Muscle layer of colon (tissue), 2 donors: ENCODE data around the gene COG8.

Source experiments
- H3K27ac ChIP-seq: one replicate; pipeline ENCODE4 v1.7.0; 2013; ENCODE audit warnings: low read depth, mild to moderate bottlenecking, low read length, moderate library complexity
- H3K27me3 ChIP-seq, 2 donors: one replicate each; pipeline ENCODE4 v1.7.0; 2013; ENCODE audit warnings: low read length in 2 of 2, mild to moderate bottlenecking in 2 of 2; ENCODE audit not compliant: insufficient read depth in 2 of 2, control insufficient read depth in 1 of 2
- H3K36me3 ChIP-seq: one replicate; pipeline ENCODE4 v1.7.0; 2013; ENCODE audit warnings: mild to moderate bottlenecking, low read length; ENCODE audit not compliant: insufficient read depth
- H3K4me1 ChIP-seq: one replicate; pipeline ENCODE4 v1.7.0; 2013; ENCODE audit warnings: mild to moderate bottlenecking, low read length; ENCODE audit not compliant: insufficient read depth
- H3K4me3 ChIP-seq, 2 donors: one replicate each; pipeline ENCODE4 v1.7.0; 2013; ENCODE audit warnings: low read length in 2 of 2, low read depth in 1 of 2, mild to moderate bottlenecking in 1 of 2, moderate library complexity in 1 of 2
- H3K9ac ChIP-seq: one replicate; pipeline ENCODE4 v1.7.0; 2013; ENCODE audit warnings: low read length
- H3K9me3 ChIP-seq: one replicate; pipeline ENCODE4 v1.7.0; 2013; ENCODE audit warnings: mild to moderate bottlenecking, low read length
- donor health status: abdominal sarcoma.
- donor health status: Adenocarcinoma of cecum.

Gene COG8

GRCh38 chr16:69324585-69325253 is 14.6 kb downstream of the COG8 start:
- peaks cover 22% of the 10 kb centered on the region for H3K4me1 ChIP-seq
- H3K27ac ChIP-seq = no peak overlapping the region
- no peak overlapping the region for H3K9ac ChIP-seq
- no peaks in the 10 kb centered on the region for H3K27me3 ChIP-seq
- H3K36me3 ChIP-seq = peaks cover 73% of the 10 kb centered on the region
- H3K4me3 ChIP-seq = no peak overlapping the region
- no peaks in the 10 kb centered on the region for H3K9me3 ChIP-seq

GRCh38 chr16:69324013-69324531 is 15.3 kb downstream of the COG8 start:
- H3K27ac ChIP-seq = no peak overlapping the region
- H3K4me1 ChIP-seq = peaks cover 16% of the 10 kb centered on the region
- peaks cover 79% of the 10 kb centered on the region for H3K36me3 ChIP-seq
- H3K4me3 ChIP-seq = no peak overlapping the region
- no peaks in the 10 kb centered on the region for H3K9me3 ChIP-seq
- H3K27me3 ChIP-seq = no peaks in the 10 kb centered on the region
- H3K9ac ChIP-seq = no peak overlapping the region

GRCh38 chr16:69323415-69323814 is 15.9 kb downstream of the COG8 start:
- Histone ChIP-seq H3K27me3 (no peaks in the 10 kb centered on the region), H3K4me3 (no peak overlapping the region), H3K4me1 (peaks cover 9% of the 10 kb centered on the region), H3K9ac (no peak overlapping the region), H3K9me3 (no peaks in the 10 kb centered on the region), H3K36me3 (peaks cover 81% of the 10 kb centered on the region), H3K27ac (no peak overlapping the region)

GRCh38 chr16:69322343-69322742 is 17.0 kb downstream of the COG8 start:
- H3K4me1 ChIP-seq = no peaks in the 10 kb centered on the region
- no peak overlapping the region for H3K9ac ChIP-seq
- H3K27me3 ChIP-seq = no peaks in the 10 kb centered on the region
- H3K27ac ChIP-seq = no peak overlapping the region
- H3K4me3 ChIP-seq = no peak overlapping the region
- H3K9me3 ChIP-seq = no peaks in the 10 kb centered on the region
- H3K36me3 ChIP-seq = peaks cover 84% of the 10 kb centered on the region

- Histone ChIP-seq H3K27me3 (no peaks in the 10 kb centered on the region), H3K36me3 (peaks cover 88% of the 10 kb centered on the region), H3K9ac (no peak overlapping the region), H3K4me1 (no peaks in the 10 kb centered on the region), H3K9me3 (no peaks in the 10 kb centered on the region), H3K4me3 (no peak overlapping the region), H3K27ac (no peak overlapping the region)
Measured at GRCh38 chr16:69321080-69321479, 18.3 kb downstream of the COG8 start.

GRCh38 chr16:69320740-69321073 is 18.7 kb downstream of the COG8 start:
- H3K4me1 ChIP-seq = no peaks in the 10 kb centered on the region
- H3K9ac ChIP-seq = no peak overlapping the region
- no peak overlapping the region for H3K4me3 ChIP-seq
- no peaks in the 10 kb centered on the region for H3K9me3 ChIP-seq
- peaks cover 88% of the 10 kb centered on the region for H3K36me3 ChIP-seq
- no peaks in the 10 kb centered on the region for H3K27me3 ChIP-seq
- H3K27ac ChIP-seq = no peak overlapping the region

- Histone ChIP-seq H3K4me1 (no peaks in the 10 kb centered on the region), H3K27me3 (no peaks in the 10 kb centered on the region), H3K36me3 (peaks cover 93% of the 10 kb centered on the region), H3K9ac (no peak overlapping the region), H3K9me3 (no peaks in the 10 kb centered on the region), H3K4me3 (no peak overlapping the region), H3K27ac (no peak overlapping the region)
Measured at GRCh38 chr16:69319826-69320739, 19.3 kb downstream of the COG8 start.

- H3K9ac ChIP-seq = no peak overlapping the region
- no peaks in the 10 kb centered on the region for H3K27me3 ChIP-seq
- H3K4me3 ChIP-seq = no peak overlapping the region
- no peak overlapping the region for H3K27ac ChIP-seq
- no peaks in the 10 kb centered on the region for H3K9me3 ChIP-seq
- H3K4me1 ChIP-seq = no peaks in the 10 kb centered on the region
- H3K36me3 ChIP-seq = peaks cover 92% of the 10 kb centered on the region
Measured at GRCh38 chr16:69319381-69319780, 20.0 kb downstream of the COG8 start.

- no peaks in the 10 kb centered on the region for H3K27me3 ChIP-seq
- no peak overlapping the region for H3K4me3 ChIP-seq
- peaks cover 92% of the 10 kb centered on the region for H3K36me3 ChIP-seq
- no peaks in the 10 kb centered on the region for H3K4me1 ChIP-seq
- no peaks in the 10 kb centered on the region for H3K9me3 ChIP-seq
- H3K27ac ChIP-seq = no peak overlapping the region
- H3K9ac ChIP-seq = no peak overlapping the region
Measured at GRCh38 chr16:69318911-69319289, 20.5 kb downstream of the COG8 start.

- Histone ChIP-seq H3K4me3 (no peak overlapping the region), H3K27ac (no peak overlapping the region), H3K9ac (no peak overlapping the region), H3K4me1 (no peaks in the 10 kb centered on the region), H3K9me3 (no peaks in the 10 kb centered on the region), H3K27me3 (no peaks in the 10 kb centered on the region), H3K36me3 (peaks cover 87% of the 10 kb centered on the region)
Measured at GRCh38 chr16:69318177-69318910, 21.0 kb downstream of the COG8 start.

- peaks cover 70% of the 10 kb centered on the region for H3K36me3 ChIP-seq
- no peak overlapping the region for H3K27ac ChIP-seq
- no peaks in the 10 kb centered on the region for H3K9me3 ChIP-seq
Measured at GRCh38 chr16:69316595-69317034, 22.7 kb downstream of the COG8 start.

More at GRCh38 chr16:69316595-69317034, 22.7 kb downstream of the COG8 start:
- Histone ChIP-seq H3K9ac (no peak overlapping the region), H3K4me1 (peaks cover 6% of the 10 kb centered on the region), H3K4me3 (no peak overlapping the region), H3K27me3 (no peaks in the 10 kb centered on the region)
